HepG2 (cell line): ENCODE measurements around the gene TNFRSF11A. TPM values are rescaled to one million over a fixed set of nuclear protein-coding genes. Genes with fewer than 3 reads are reported as not detected.

Experiments
- ATAC-seq: fragments of 200-7000 bp; cut with Tn5 transposase; 3 replicates; pipeline ENCODE4 v1.9.1; 2020; ENCODE audit warnings: mild to moderate bottlenecking, moderate library complexity
- BruUV-seq: library from RNA; stranded (reverse); fragments of 400-500 nt; replicated peaks from 2 replicates; lab custom pipeline; 2021; lab: Mats Ljungman, UMichigan
- CTCF ChIA-PET: fragments of 300-600 bp; formaldehyde crosslinking; extraction: SDS; loops from one replicate; lab custom pipeline; 2021; ENCODE audit warnings: low total read pairs, inconsistent platforms, low intra/inter-chr PET ratio; lab: Yijun Ruan, JAX
- POLR2A ChIA-PET: fragments of 350-600 bp; sonication (Branson Sonifier 250); formaldehyde crosslinking; loops from one replicate; lab custom pipeline; 2020; ENCODE audit warnings: antibody characterized with exemption, inconsistent platforms; lab: Yijun Ruan, JAX
- DNase-seq: peaks from one replicate; pipeline ENCODE4 v3.0.0-alpha.2; 2015; ENCODE audit warnings: low spot score
- FAIRE-seq: peaks from 3 replicates; lab custom pipeline; 2011; peaks lifted over from hg19 to GRCh38; lab: Jason Lieb, UNC
- H2AFZ ChIP-seq: one replicate; pipeline ENCODE4 v1.6.1; 2011; ENCODE audit warnings: low read length, inconsistent platforms
- H3K27ac ChIP-seq: fragments of 300-600 bp; 3 replicates; pipeline ENCODE4 v1.8.0; 2011; ENCODE audit warnings: mixed run types, mild to moderate bottlenecking, mixed read lengths, low read length, inconsistent platforms; ENCODE audit not compliant: insufficient read depth; ENCODE audit errors: extremely low read length
- H3K27me3 ChIP-seq, 2 experiments: fragments of 200-600 bp in 1 of 2; 2 replicates in 1 of 2; 3 replicates in 1 of 2; pipeline versions ENCODE4 v1.6.0 to v1.8.0; 2011; ENCODE audit warnings: low read length in 2 of 2, mild to moderate bottlenecking in 2 of 2, moderate library complexity in 2 of 2, inconsistent platforms in 1 of 2; ENCODE audit not compliant: insufficient read depth in 2 of 2, control insufficient read depth in 1 of 2
- H3K36me3 ChIP-seq, 2 experiments: fragments of 200-600 bp in 1 of 2; replicated peaks in 1 of 2; 2 replicates in 1 of 2; 3 replicates in 1 of 2; pipeline versions ENCODE4 v1.5.1 to v1.8.0; 2011; ENCODE audit warnings: low read length in 2 of 2, inconsistent platforms in 1 of 2; ENCODE audit not compliant: insufficient read depth in 2 of 2, control insufficient read depth in 1 of 2
- H3K4me1 ChIP-seq: 2 replicates; pipeline ENCODE4 v1.5.1; 2012; ENCODE audit warnings: low read length, inconsistent platforms; ENCODE audit not compliant: insufficient read depth
- H3K4me2 ChIP-seq: 2 replicates; pipeline ENCODE4 v1.6.0; 2011; ENCODE audit warnings: low read depth, low read length, inconsistent platforms
- H3K4me3 ChIP-seq, 3 experiments: fragments of 200-600 bp in 1 of 3; sonication (generic), shearing (Covaris generic) in 1 of 3; replicated peaks in 1 of 3; 2 replicates each; pipeline ENCODE4 v1.5.1; 2011 to 2016; ENCODE audit warnings: low read length in 3 of 3, inconsistent platforms in 2 of 3, low read depth in 2 of 3, mild to moderate bottlenecking in 2 of 3, control low read depth in 1 of 3, mixed read lengths in 1 of 3; ENCODE audit not compliant: insufficient read depth in 1 of 3
- H3K79me2 ChIP-seq: one replicate; pipeline ENCODE4 v1.6.1; 2011; ENCODE audit warnings: low read length, inconsistent platforms; ENCODE audit not compliant: insufficient read depth
- H3K9ac ChIP-seq: 2 replicates; pipeline ENCODE4 v1.6.0; 2011; ENCODE audit warnings: mild to moderate bottlenecking, low read depth, low read length, inconsistent platforms; ENCODE audit not compliant: insufficient read depth
- H3K9me3 ChIP-seq: 2 replicates; pipeline ENCODE4 v1.5.1; 2012; ENCODE audit warnings: mild to moderate bottlenecking, low read length
- H4K20me1 ChIP-seq: 2 replicates; pipeline ENCODE4 v1.6.0; 2011; ENCODE audit warnings: inconsistent platforms, mild to moderate bottlenecking, low read length, moderate library complexity; ENCODE audit not compliant: insufficient read depth
- FOXJ3 ChIP-seq: sonication (generic); formaldehyde crosslinking; IDR thresholded peaks from 2 replicates; pipeline ENCODE4 v1.4.0; 2020; ENCODE audit warnings: missing genetic modification reagents, mild to moderate bottlenecking, borderline replicate concordance
- MIER2 ChIP-seq: IDR thresholded peaks from 2 replicates; pipeline ENCODE4 v1.6.1; 2016; ENCODE audit warnings: missing biosample characterization, missing genetic modification reagents
- PHB2 ChIP-seq: fragments of 450-650 bp; IDR thresholded peaks from 2 replicates; pipeline ENCODE4 v1.6.1; 2018; ENCODE audit not compliant: partially characterized antibody
- POLR2G ChIP-seq: fragments of 200-400 bp; formaldehyde crosslinking; IDR thresholded peaks from 2 replicates; pipeline ENCODE4 v1.6.1; 2018; ENCODE audit warnings: mild to moderate bottlenecking, low read depth, low read length, moderate library complexity
- PRPF4 ChIP-seq: fragments of 200-400 bp; formaldehyde crosslinking; IDR thresholded peaks from 2 replicates; pipeline ENCODE4 v1.6.1; 2016; ENCODE audit warnings: low read length, low read depth; ENCODE audit not compliant: poor library complexity, severe bottlenecking
- TARDBP ChIP-seq: sonication (generic); formaldehyde crosslinking; IDR thresholded peaks from 2 replicates; pipeline ENCODE4 v1.8.0; 2022; ENCODE audit warnings: mild to moderate bottlenecking, missing genetic modification reagents
- TRIM24 ChIP-seq: sonication (generic); formaldehyde crosslinking; IDR thresholded peaks from 2 replicates; pipeline ENCODE4 v1.8.0; 2022; ENCODE audit warnings: mild to moderate bottlenecking, missing genetic modification reagents
- ZKSCAN8 ChIP-seq: IDR thresholded peaks from 2 replicates; pipeline ENCODE4 v1.6.1; 2016; ENCODE audit warnings: borderline replicate concordance, missing genetic modification reagents, missing compliant biosample characterization
- ZMYM2 ChIP-seq: sonication (generic); formaldehyde crosslinking; IDR thresholded peaks from 2 replicates; pipeline ENCODE4 v1.8.0; 2022; ENCODE audit warnings: mild to moderate bottlenecking, missing genetic modification reagents
- ZNF326 ChIP-seq: sonication (generic); formaldehyde crosslinking; IDR thresholded peaks from 2 replicates; pipeline ENCODE4 v1.4.0; 2020; ENCODE audit warnings: missing genetic modification reagents, borderline replicate concordance
- ZNF335 ChIP-seq: sonication (generic); formaldehyde crosslinking; IDR thresholded peaks from 2 replicates; pipeline ENCODE4 v1.4.0; 2020; ENCODE audit warnings: missing genetic modification reagents
- ZNF337 ChIP-seq: sonication (generic); formaldehyde crosslinking; IDR thresholded peaks from 2 replicates; pipeline ENCODE4 v1.5.1; 2020; ENCODE audit warnings: missing genetic modification reagents, low read depth, mild to moderate bottlenecking, borderline replicate concordance
- ZNF460 ChIP-seq: sonication (generic); formaldehyde crosslinking; IDR thresholded peaks from 2 replicates; pipeline ENCODE4 v1.5.1; 2020; ENCODE audit warnings: missing genetic modification reagents, mild to moderate bottlenecking, borderline replicate concordance
- ZNF512 ChIP-seq: sonication (generic); formaldehyde crosslinking; IDR thresholded peaks from 2 replicates; pipeline ENCODE4 v1.4.0; 2020; ENCODE audit warnings: mild to moderate bottlenecking, missing genetic modification reagents
- WGBS: methylation state at CpG from one replicate; pipeline ENCODE4 v1.1.6; 2017; ENCODE audit warnings: low lambda C conversion rate; 5-methylcytosine and 5-hydroxymethylcytosine counted together
- in situ Hi-C: cut with HindIII; loops from 2 replicates; pipeline ENCODE4 v1.10.0; 2017; ENCODE audit warnings: low pct_unique_long_range_greater_than_20kb; ENCODE audit not compliant: extremely low pct_ligation_motif_present
- intact Hi-C: fragments of 100-400 bp; cut with micrococcal nuclease; formaldehyde crosslinking; loops from one replicate; pipeline ENCODE4 v1.10.0; 2022; ENCODE audit not compliant: unreplicated experiment
- polyA plus RNA-seq, 8 experiments: library from polyadenylated mRNA; depleted of rRNA in 3 of 8; stranded (reverse) in 7 of 8; unstranded in 1 of 8; fragments of >200 nt; fragmentation: Illumina TruSeq in 4 of 8; extraction: Trizol in 4 of 8; gene quantifications; 2 replicates each; pipeline versions ENCODE4 v1.2.1 to v1.2.3, GENCODE V29; 2011 to 2016; ENCODE audit warnings: low read depth in 4 of 8, missing spikeins in 1 of 8, mixed read lengths in 1 of 8; ENCODE audit not compliant: insufficient read depth in 1 of 8
- total RNA-seq, 5 experiments: library from RNA; depleted of rRNA; stranded (reverse); fragments of >200 nt; fragmentation: Illumina TruSeq; extraction: Trizol; gene quantifications; 2 replicates each; pipeline ENCODE4 v1.2.3, GENCODE V29; 2016; ENCODE audit warnings: low read depth in 1 of 5

TNFRSF11A gene
- total and polyA plus RNA-seq, 2 of the 13 experiments (the other 11 are each of a cell fraction or from before 2014, with no cell fraction given): 4.6 to 6.4 TPM

GRCh38 chr18:62379051-62379450, 53.9 kb downstream of the TNFRSF11A start:
- no peaks in the 10 kb centered on the region; a peak in 1 of 5 replicates for H3K27me3 ChIP-seq
- POLR2A ChIA-PET: no interaction called here
- ATAC-seq (no peak), DNase-seq (no peak), FAIRE-seq (no peak)
- no peak overlapping the region for H3K4me2 ChIP-seq
- peaks cover 1 to 5% of the 10 kb centered on the region in 2 experiments; a peak in 2 of 5 replicates for H3K36me3 ChIP-seq
- no peak overlapping the region for H2AFZ ChIP-seq
- peaks cover 7% of the 10 kb centered on the region for H3K4me1 ChIP-seq
- in situ Hi-C loops: no loop called here
- no TSS peak for BruUV-seq
- no peak overlapping the region for H3K4me3 ChIP-seq
- H4K20me1 ChIP-seq: no peaks in the 10 kb centered on the region
- intact Hi-C loops: no loop called here
- no peak overlapping the region for H3K9ac ChIP-seq
- H3K9me3 ChIP-seq: no peaks in the 10 kb centered on the region
- CTCF ChIA-PET: no interaction called here
- 94% methylated on average over 5 of the region's 5 CpGs for WGBS
- H3K27ac ChIP-seq: no peak overlapping the region
- H3K79me2 ChIP-seq: no peaks in the 10 kb centered on the region
- no peak for TF ChIP-seq TRIM24 (CRISPR knock-in tag)
- no peak for TF ChIP-seq MIER2 (CRISPR knock-in tag)
- no peak for TF ChIP-seq FOXJ3 (CRISPR knock-in tag)
- no peak for TF ChIP-seq ZKSCAN8
- TF ChIP-seq TARDBP (CRISPR knock-in tag): no peak

GRCh38 chr18:62381373-62381772, 56.3 kb downstream of the TNFRSF11A start:
- 90% methylated on average over 5 of the region's 5 CpGs for WGBS
- Histone ChIP-seq H3K27ac (no peak overlapping the region), H3K4me2 (no peak overlapping the region), H3K4me3 (no peak overlapping the region), H2AFZ (no peak overlapping the region), H3K4me1 (peaks cover 7% of the 10 kb centered on the region), H3K9me3 (no peaks in the 10 kb centered on the region), H3K79me2 (no peaks in the 10 kb centered on the region), H3K9ac (no peak overlapping the region), H4K20me1 (no peaks in the 10 kb centered on the region), H3K27me3 (no peaks in the 10 kb centered on the region; a peak in 1 of 5 replicates), H3K36me3 (peaks cover 1 to 5% of the 10 kb centered on the region in 2 experiments; a peak in 2 of 5 replicates)
- POLR2A ChIA-PET: no interaction called here
- ATAC-seq: no peak
- CTCF ChIA-PET: no interaction called here
- no peak for DNase-seq
- no TSS peak for BruUV-seq
- intact Hi-C loops (no loop called here), in situ Hi-C loops (no loop called here)
- TF ChIP-seq ZMYM2 (CRISPR knock-in tag) (no peak), ZNF460 (CRISPR knock-in tag) (no peak), ZNF326 (no peak), POLR2G (no peak), ZNF335 (CRISPR knock-in tag) (no peak), ZNF512 (CRISPR knock-in tag) (no peak), PRPF4 (no peak), ZNF337 (CRISPR knock-in tag) (no peak), PHB2 (no peak)
- FAIRE-seq: no peak
